ENCODE results near the gene ZNF101.

ZNF101 gene

GRCh38 chr19:19642506-19643157 lies 26.0 kb upstream of the ZNF101 start:
- peak in 1 of 2 experiments; percentile 47 for DNase-seq (ENCODE audit: low read depth in 2 of 2)

- DNase-seq (ENCODE audit: low read depth in 2 of 2) = peak; percentile 63 to 84
Observed at GRCh38 chr19:19643158-19644053, 25.2 kb upstream of the ZNF101 start, which contains the start of gene GMIP. Gene GMIP, minus strand, starts transcription at chr19:19643657. Its CDS starts 128 bp downstream, at chr19:19643529.

GRCh38 chr19:19644054-19644388 lies 24.6 kb upstream of the ZNF101 start:
- DNase-seq (ENCODE audit: low read depth in 2 of 2) = no peak

DNA sequence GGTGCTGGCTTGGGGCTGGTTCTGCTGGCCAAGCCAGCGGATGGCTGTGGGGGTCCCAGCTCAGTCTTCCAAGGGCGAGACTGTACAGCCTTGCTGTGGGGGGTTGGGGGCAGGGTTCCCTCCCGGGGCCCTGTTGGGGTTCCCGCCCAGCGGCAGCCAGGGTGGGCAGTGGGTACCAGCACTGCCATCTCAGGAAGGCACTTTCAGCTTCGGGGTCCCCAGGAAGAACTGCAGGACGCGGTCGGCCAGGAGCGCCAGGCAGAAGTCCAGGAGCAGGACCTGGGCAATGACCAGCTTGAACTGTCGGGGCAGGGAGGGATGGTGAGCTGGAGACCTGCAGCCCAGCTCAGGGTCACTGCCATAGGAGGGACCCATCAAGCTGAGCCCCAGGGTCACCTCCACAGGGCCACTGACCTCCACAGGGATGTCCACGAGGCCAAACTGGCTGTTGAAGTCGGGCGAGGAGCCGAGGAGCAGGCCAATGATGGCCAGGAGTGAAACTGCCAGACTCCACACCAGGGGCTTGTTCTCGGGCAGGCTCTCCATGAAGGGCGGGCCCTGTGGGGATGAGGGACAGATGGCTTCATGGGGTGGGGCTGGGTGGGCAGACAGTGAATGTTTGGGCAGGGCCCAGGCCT lies 23.3 kb upstream of the ZNF101 start:
- DNase-seq (ENCODE audit: low read depth in 2 of 2) = no peak

- no peak for DNase-seq (ENCODE audit: low read depth in 2 of 2)
Observed at GRCh38 chr19:19647037-19647835, 21.4 kb upstream of the ZNF101 start.

- DNase-seq (ENCODE audit: low read depth in 2 of 2) = no peak
Observed at GRCh38 chr19:19649155-19649554, 19.5 kb upstream of the ZNF101 start.

GRCh38 chr19:19649580-19649995 lies 19.1 kb upstream of the ZNF101 start:
- no peak for DNase-seq (ENCODE audit: low read depth in 2 of 2)

DNA sequence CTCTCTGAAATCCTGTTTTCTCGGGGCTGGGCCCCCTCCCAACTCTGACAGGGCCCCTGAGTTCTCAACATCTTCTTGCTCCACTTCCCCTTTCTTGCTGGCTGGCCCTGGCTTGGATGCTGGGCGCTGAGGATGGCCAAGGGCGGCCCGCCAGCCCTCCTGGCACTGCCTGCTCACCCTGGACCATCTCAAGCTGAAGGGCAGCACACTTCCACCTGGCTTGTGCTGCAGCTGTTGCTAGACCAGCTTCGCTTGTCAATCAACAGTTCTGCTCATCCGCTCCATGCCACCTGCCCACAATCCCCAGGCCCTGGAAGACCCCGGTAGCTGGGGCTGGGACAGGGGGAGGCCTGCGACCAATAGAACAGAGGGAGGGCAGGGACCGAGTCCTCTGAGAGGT lies 18.3 kb upstream of the ZNF101 start:
- DNase-seq (ENCODE audit: low read depth in 2 of 2) = no peak

- DNase-seq (ENCODE audit: low read depth in 2 of 2) = no peak
Observed at GRCh38 chr19:19651076-19651475, 17.6 kb upstream of the ZNF101 start.

DNA sequence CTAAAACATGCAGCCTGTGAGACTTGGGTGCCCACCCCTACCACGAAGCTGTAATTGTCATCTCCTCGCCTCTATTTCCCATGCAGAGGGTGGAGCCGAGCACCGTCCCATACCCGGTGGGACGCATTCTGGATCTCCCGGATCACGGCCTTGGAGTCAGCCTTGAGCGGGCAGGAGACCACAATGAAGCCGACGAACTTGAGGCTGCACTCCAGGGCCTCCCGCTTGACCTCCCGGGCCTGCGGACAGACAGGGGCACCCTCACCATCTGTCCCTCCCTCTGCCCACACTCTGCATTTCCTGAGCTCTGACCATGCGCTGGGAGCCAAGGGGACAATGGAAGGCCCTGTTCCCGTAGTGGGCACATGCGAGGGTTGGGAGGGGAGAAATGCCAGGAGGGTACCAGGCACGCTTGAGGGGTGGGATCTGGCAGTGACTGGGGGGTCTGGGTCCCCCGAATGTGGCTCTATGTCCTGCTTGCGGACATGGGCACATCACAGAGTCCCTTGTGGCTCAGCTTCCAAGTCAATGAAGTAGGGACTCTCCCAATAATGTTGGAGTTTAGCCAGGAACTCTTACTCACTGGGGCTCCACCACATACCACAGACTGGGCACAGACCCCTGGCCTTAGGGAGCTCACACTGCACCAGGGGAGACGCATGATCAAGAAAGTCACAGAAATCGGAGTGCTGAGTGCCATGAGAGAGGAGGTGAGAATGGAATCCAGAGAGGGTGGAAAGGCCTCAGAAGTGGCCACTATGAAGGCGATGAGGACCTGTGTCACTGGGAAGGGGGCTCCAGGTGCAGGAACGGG lies 15.9 kb upstream of the ZNF101 start:
- no peak for DNase-seq (ENCODE audit: low read depth in 2 of 2)

GRCh38 chr19:19653597-19654147 lies 15.0 kb upstream of the ZNF101 start:
- no peak for DNase-seq (ENCODE audit: low read depth in 2 of 2)

- no peak for DNase-seq (ENCODE audit: low read depth in 2 of 2)
Observed at GRCh38 chr19:19654441-19654840, 14.2 kb upstream of the ZNF101 start.

DNA sequence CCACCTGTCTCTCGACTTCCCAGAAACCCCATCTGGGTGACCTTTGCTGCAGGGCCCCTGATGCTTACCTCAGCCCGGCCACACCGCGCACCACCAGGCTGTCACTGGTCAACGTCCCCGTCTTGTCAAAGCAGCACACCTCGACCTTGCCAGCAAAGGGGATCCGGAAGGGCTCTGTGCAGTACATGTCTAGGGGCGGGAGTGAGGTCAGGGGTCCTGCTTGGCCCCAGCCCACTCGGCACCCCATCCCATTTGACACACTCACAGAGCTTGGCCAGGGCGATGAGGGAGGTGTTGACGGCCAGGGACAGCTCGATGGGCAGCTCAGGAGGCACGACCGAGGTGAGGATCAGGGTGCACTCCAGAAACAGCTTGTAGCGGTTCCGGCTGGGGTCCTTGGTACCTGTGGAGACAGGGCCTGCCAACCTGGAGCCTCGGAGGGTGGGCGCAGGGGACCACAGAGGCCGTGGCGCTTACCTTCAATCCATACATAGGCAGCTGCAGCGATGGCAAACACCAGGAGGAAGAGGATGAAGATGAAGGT lies 13.5 kb upstream of the ZNF101 start:
- DNase-seq (ENCODE audit: low read depth in 2 of 2) = no peak

GRCh38 chr19:19655641-19656343 lies 12.8 kb upstream of the ZNF101 start:
- no peak for DNase-seq (ENCODE audit: low read depth in 2 of 2)

DNA sequence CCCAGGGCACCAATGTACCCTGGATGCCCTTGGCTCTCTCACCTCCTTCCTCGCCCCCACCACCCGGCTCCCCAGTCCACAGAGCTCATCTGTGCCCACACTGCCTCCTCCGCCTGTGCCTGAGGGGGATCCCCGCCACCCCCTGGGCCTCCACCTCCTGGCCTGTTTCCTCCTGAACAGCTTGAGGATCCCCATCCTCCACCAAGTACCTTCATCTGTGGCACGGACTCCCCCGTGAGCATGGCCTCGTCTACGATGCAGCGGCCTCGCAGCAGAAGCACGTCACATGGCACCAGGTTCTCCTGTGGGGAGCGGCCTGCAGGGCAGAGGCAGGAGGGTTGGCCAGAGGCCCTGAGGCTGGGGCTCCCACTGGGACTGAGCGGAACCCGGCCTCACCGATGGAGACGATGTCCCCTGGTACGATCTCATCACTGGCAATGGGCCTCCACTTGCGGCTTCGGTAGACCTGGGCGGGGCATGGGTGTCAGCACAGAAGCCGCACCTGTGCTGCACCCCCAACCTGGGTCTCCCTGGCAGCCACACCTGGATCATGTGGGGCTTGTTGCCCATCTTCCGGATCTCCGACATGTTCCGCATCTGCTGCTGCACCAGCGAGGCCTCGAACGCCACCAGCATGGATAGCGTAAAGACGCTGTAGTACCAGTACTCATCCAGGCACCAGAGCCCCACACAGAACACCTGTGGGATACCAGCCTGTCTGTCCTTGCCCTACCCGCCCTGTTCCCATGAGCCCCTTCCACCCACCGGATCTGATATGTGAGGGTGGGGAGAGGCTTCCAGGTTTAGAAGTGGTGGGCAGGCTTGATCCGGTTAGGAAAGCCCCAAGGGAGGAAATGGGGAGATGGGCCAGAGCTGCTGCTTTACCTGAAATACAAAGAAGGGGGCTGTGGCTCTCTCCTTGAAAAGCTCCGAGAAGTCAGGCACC lies 11.9 kb upstream of the ZNF101 start:
- no peak for DNase-seq (ENCODE audit: low read depth in 2 of 2)

DNA sequence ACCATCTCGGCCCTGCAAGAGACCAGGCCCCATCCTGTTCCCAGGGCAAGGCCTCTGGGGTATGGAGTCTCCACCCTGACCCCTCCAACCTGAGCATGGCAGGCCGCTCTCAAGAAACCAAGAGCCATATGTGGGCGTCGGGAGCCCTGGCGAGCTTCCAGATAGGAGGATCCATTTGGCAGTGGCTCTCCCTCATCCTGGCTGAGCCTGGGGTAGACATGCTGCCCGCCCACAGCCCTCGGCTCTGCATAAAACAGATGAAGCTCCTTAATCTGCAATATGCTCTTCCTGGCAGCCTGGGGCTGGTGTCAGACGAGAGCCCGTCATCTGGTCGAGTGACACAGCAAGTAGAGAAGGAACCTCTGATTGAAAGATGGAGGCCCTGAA lies 11.2 kb upstream of the ZNF101 start:
- DNase-seq (ENCODE audit: low read depth in 2 of 2) = no peak

DNA sequence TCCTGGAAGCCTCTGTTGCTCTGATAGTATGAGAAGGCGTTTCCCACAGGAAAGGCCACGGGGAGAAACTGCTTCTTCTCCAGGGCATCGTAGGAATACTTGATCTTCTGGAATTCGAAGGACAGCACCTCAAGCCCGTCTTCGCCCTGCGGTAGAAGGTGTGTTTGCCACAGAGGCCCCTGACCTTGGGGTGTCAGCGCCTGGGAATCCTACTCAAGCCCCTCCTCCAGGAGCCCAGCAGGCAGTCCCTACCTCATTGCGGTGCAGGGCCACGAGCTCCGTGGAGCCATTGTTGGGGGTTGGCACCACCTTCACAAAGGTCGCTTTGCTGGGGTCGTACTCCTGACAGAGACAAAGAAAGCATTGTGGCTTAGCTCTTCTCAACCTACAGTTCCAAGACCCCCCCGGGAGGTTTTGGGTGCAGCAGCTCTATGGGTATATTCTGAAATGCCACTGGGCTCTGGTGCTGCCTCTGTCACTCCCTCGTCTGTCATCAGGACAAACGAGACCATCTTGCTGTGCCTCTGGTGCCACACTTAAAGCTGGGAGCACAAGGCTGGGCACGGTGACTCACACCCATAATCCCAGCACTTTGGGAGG lies 8.9 kb upstream of the ZNF101 start:
- DNase-seq (ENCODE audit: low read depth in 2 of 2) = no peak

DNA sequence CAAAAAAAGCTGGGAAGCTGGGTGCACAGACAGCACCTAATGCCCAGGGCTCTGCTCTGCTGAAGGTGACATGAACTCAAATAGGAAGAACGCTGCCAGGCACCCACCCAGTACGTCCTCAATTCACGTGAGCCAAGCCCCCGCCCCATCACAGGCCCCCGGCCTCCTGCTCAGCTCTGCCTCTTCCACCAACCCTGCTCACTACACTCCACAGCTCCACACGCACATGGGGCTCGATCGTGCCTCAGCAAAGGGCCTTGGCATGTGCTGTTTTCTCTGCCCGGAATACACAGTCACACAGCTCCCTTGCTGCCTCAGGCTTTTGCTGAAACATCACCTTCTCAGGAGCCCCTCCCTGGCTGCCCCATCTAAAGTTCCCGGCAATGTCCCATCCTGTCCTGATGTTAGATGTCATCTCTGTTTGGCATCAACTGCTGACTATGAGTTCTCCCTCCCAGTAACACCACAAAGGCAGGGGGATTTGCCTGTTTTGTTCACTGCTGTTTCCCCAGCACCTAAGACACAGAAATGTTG lies 7.4 kb upstream of the ZNF101 start:
- DNase-seq (ENCODE audit: low read depth in 2 of 2) = no peak

All from stimulated activated CD4-positive, alpha-beta T cell treated with anti-CD3 and anti-CD28 coated beads, Interleukin-12 subunit alpha, Interleukin-12 subunit beta, amount 100 ng/mL, for 24 hours (primary cell).